NCI-H345 treated with DMSO at 0.1 percent for 48 hours (cell line): ENCODE results near the gene PNMA5.
"Not testable (repeated sequence)": the region's sequence is repeated elsewhere in the genome, so short reads cannot be mapped to it uniquely, and the experiment has no call there.

Experiments
- DNase-seq: peaks from one replicate; lab custom pipeline; 2025; ENCODE audit not compliant: unreplicated experiment; lab: John Stamatoyannopoulos, UW

The PNMA5 gene

GRCh38 chrX:152993933-152994332, at the start of gene PNMA5:
Gene PNMA5 (minus strand): TSS chrX:152994116. CDS start chrX:152991598, 2,518 bp downstream.
- DNase-seq = no peak

GRCh38 chrX:153032397-153033118, 38.6 kb upstream of the PNMA5 start:
- DNase-seq = peak; percentile 21

- DNase-seq = no peak
Observed at GRCh38 chrX:153030801-153031200, 36.9 kb upstream of the PNMA5 start.

- DNase-seq = no peak
Observed at GRCh38 chrX:153029875-153030274, 36.0 kb upstream of the PNMA5 start.

- no peak for DNase-seq
Observed at GRCh38 chrX:153029162-153029561, 35.2 kb upstream of the PNMA5 start.

GRCh38 chrX:153028487-153028886, 34.6 kb upstream of the PNMA5 start:
- not testable (repeated sequence) for DNase-seq

GRCh38 chrX:153026501-153026900, 32.6 kb upstream of the PNMA5 start:
- DNase-seq = not testable (repeated sequence)

- DNase-seq = no peak
Observed at GRCh38 chrX:153019166-153019565, 25.2 kb upstream of the PNMA5 start.

- DNase-seq = not testable (repeated sequence)
Observed at GRCh38 chrX:153017174-153017573, 23.3 kb upstream of the PNMA5 start.

GRCh38 chrX:153004780-153005179, 10.9 kb upstream of the PNMA5 start:
- no peak for DNase-seq

GRCh38 chrX:153003981-153004380, 10.1 kb upstream of the PNMA5 start:
- no peak for DNase-seq

- DNase-seq = not testable (repeated sequence)
Observed at GRCh38 chrX:153002182-153002581, 8.3 kb upstream of the PNMA5 start.

- DNase-seq = no peak
Observed at GRCh38 chrX:152997337-152997736, 3.4 kb upstream of the PNMA5 start.

GRCh38 chrX:152992115-152992514, 1.8 kb downstream of the PNMA5 start:
- no peak for DNase-seq

- no peak for DNase-seq
Observed at GRCh38 chrX:152991123-152991522, 2.8 kb downstream of the PNMA5 start.

GRCh38 chrX:152989292-152989658, 4.6 kb downstream of the PNMA5 start:
- no peak for DNase-seq

GRCh38 chrX:152988536-152989291, 5.2 kb downstream of the PNMA5 start:
- DNase-seq = no peak

- no peak for DNase-seq
Observed at GRCh38 chrX:152987801-152988200, 6.1 kb downstream of the PNMA5 start.

- not testable (repeated sequence) for DNase-seq
Observed at GRCh38 chrX:152987156-152987555, 6.8 kb downstream of the PNMA5 start.

- DNase-seq = not testable (repeated sequence)
Observed at GRCh38 chrX:152985383-152985782, 8.5 kb downstream of the PNMA5 start.

GRCh38 chrX:152968193-152968592, 25.7 kb downstream of the PNMA5 start:
- no peak for DNase-seq

GRCh38 chrX:152960115-152960514, 33.8 kb downstream of the PNMA5 start:
- DNase-seq = no peak
